Nephron (organoid): ENCODE data around the gene ALKBH1.

Experiments used
- H3K27ac Mint-ChIP-seq, 3 experiments: 2 replicates each; pipeline ENCODE4 v1.8.0; 2020; ENCODE audit warnings: mixed read lengths in 3 of 3, mild to moderate bottlenecking in 2 of 3, moderate library complexity in 1 of 3
- H3K27me3 Mint-ChIP-seq: 2 replicates; pipeline ENCODE4 v1.8.0; 2021; ENCODE audit warnings: low read depth, mild to moderate bottlenecking, moderate library complexity, mixed read lengths
- H3K36me3 Mint-ChIP-seq: 2 replicates; pipeline ENCODE4 v1.8.0; 2020; ENCODE audit warnings: low read depth, mixed read lengths
- H3K4me1 Mint-ChIP-seq: 2 replicates; pipeline ENCODE4 v1.8.0; 2020; ENCODE audit warnings: mixed read lengths
- H3K4me3 Mint-ChIP-seq, 3 experiments: 2 replicates each; pipeline ENCODE4 v1.8.0; 2020; ENCODE audit warnings: mild to moderate bottlenecking in 3 of 3, mixed read lengths in 3 of 3, moderate library complexity in 2 of 3
- H3K9me3 Mint-ChIP-seq: 2 replicates; pipeline ENCODE4 v1.8.0; 2020; ENCODE audit warnings: mixed read lengths
- TF ChIP-seq, protein P1 (sequence below), 3 experiments: fragments of 200-600 bp; sonication (generic); IDR thresholded peaks; one replicate each; pipeline ENCODE4 v1.5.0; 2021; ENCODE audit warnings: antibody characterized with exemption in 3 of 3; ENCODE audit not compliant: unreplicated experiment in 3 of 3

ALKBH1 gene

DNA sequence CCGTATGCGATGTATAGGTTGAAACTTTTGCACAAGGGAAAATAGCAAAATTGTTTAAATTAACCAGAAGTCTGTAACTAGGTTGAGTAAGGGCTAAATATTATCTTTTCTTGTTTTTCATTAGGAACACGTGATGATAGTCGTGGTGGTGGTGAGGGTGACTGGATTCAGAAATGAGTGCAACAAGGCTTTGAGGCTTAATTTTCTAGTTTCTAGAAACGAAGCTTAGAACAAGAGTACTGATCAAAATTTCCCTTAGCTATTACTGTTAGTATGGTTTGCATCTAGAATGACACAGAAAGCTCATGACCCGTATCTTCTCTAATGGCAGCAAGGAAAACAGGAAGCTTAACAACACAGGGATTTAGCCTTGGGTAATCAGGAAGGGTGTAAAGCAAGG lies 7.1 kb upstream of the ALKBH1 start:
- no peaks in the 10 kb centered on the region for H3K9me3 Mint-ChIP-seq
- H3K36me3 Mint-ChIP-seq: peaks cover 47% of the 10 kb centered on the region
- TF ChIP-seq, protein P1, sequence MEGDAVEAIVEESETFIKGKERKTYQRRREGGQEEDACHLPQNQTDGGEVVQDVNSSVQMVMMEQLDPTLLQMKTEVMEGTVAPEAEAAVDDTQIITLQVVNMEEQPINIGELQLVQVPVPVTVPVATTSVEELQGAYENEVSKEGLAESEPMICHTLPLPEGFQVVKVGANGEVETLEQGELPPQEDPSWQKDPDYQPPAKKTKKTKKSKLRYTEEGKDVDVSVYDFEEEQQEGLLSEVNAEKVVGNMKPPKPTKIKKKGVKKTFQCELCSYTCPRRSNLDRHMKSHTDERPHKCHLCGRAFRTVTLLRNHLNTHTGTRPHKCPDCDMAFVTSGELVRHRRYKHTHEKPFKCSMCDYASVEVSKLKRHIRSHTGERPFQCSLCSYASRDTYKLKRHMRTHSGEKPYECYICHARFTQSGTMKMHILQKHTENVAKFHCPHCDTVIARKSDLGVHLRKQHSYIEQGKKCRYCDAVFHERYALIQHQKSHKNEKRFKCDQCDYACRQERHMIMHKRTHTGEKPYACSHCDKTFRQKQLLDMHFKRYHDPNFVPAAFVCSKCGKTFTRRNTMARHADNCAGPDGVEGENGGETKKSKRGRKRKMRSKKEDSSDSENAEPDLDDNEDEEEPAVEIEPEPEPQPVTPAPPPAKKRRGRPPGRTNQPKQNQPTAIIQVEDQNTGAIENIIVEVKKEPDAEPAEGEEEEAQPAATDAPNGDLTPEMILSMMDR (IDR thresholded peaks at IDR 0.05; ENCODE audit: unreplicated experiment in 3 of 3): no peak
- peaks cover 7% of the 10 kb centered on the region for H3K4me1 Mint-ChIP-seq
- H3K4me3 Mint-ChIP-seq: no peak overlapping the region
- H3K27me3 Mint-ChIP-seq: no peaks in the 10 kb centered on the region
- no peak overlapping the region for H3K27ac Mint-ChIP-seq

- Mint-ChIP-seq H3K4me3 (peak overlapping the region; percentile 21 to 76 (median 43)), H3K36me3 (peaks cover 25% of the 10 kb centered on the region), H3K27ac (no peak overlapping the region), H3K4me1 (peaks cover 41% of the 10 kb centered on the region), H3K27me3 (no peaks in the 10 kb centered on the region), H3K9me3 (no peaks in the 10 kb centered on the region)
- TF ChIP-seq, protein P1 (IDR thresholded peaks at IDR 0.05; ENCODE audit: unreplicated experiment in 3 of 3): no peak
Observed at GRCh38 chr14:77710364-77710763, 2.5 kb upstream of the ALKBH1 start.

GRCh38 chr14:77709412-77709811 lies 1.6 kb upstream of the ALKBH1 start:
- H3K4me3 Mint-ChIP-seq: peak overlapping the region; percentile 90 to 98 (median 95)
- no peaks in the 10 kb centered on the region for H3K9me3 Mint-ChIP-seq
- H3K27ac Mint-ChIP-seq: no peak overlapping the region
- H3K27me3 Mint-ChIP-seq: no peaks in the 10 kb centered on the region
- TF ChIP-seq, protein P1 (IDR thresholded peaks at IDR 0.05; ENCODE audit: unreplicated experiment in 3 of 3): no peak
- peaks cover 20% of the 10 kb centered on the region for H3K36me3 Mint-ChIP-seq
- H3K4me1 Mint-ChIP-seq: peaks cover 41% of the 10 kb centered on the region

DNA sequence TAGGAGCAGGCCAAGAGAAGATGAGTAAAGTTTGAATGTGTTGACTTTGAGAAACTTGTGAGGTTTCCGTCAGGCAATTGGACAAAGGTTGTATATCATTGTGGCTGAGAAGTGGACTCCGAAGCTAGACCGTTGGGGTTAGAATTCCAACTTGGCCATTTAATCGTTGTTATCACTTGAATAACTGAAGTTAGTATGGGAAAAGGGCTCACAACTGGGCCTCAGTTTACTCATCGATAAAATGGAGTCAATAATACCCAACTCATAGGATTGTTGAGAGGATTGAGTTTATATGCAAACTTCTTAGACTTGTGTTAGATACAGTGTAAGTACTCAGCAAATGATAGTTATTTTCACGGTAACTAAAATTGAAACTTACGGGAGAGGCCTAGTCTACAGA lies 926 bp upstream of the ALKBH1 start:
- TF ChIP-seq, protein P1 (IDR thresholded peaks at IDR 0.05; ENCODE audit: unreplicated experiment in 3 of 3): no peak
- Mint-ChIP-seq H3K9me3 (no peaks in the 10 kb centered on the region), H3K36me3 (peaks cover 26% of the 10 kb centered on the region), H3K4me1 (peaks cover 41% of the 10 kb centered on the region), H3K4me3 (peak overlapping the region; percentile 90 to 98 (median 95)), H3K27me3 (no peaks in the 10 kb centered on the region), H3K27ac (peak overlapping the region; percentile 69 to 84 (median 82))

DNA sequence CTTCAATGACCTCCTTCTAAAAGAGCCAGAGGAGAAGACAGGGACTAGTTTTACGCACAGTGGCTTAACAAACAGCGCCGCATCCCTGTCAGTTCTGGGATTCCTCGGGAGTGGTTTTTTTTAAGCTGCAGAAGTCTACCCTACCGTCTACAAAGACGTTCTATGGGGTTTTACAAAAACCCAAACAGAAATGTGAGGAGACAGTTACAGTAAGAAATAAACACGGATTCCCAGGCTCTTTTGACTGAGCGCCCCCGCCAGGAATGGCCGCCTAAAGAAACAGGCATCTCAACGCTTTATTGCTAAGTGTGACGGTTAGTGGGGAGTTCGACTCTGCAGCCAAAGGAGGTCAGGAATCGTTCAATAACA lies 484 bp downstream of the ALKBH1 start:
- Mint-ChIP-seq H3K36me3 (peaks cover 17% of the 10 kb centered on the region), H3K9me3 (no peaks in the 10 kb centered on the region), H3K27me3 (no peaks in the 10 kb centered on the region), H3K27ac (peak overlapping the region; percentile 69 to 84 (median 82)), H3K4me1 (peaks cover 41% of the 10 kb centered on the region), H3K4me3 (peak overlapping the region; percentile 90 to 98 (median 95))
- TF ChIP-seq, protein P1 (IDR thresholded peaks at IDR 0.05; ENCODE audit: unreplicated experiment in 3 of 3): peak in 2 of 3 experiments; percentile 19 to 27

DNA sequence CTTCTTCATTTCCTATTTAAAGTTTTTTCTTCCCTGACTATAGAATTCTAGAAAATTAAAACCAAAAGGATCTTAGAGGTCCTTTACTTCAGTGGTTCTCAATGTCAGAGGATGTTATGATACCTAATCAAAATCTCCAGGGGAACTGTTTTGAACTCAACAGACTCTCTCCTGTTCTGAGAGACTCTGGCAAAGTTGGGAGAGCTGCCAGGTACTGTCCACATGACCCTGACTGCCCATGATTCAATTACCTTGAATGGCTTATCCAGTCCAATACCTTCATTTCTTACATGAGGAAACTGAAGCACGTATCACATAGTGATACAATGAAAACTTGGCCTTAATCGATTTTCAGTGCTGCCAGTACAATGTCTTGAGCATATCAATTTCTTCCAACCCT lies 16.6 kb downstream of the ALKBH1 start:
- H3K9me3 Mint-ChIP-seq: no peaks in the 10 kb centered on the region
- no peak overlapping the region for H3K4me3 Mint-ChIP-seq
- TF ChIP-seq, protein P1 (IDR thresholded peaks at IDR 0.05; ENCODE audit: unreplicated experiment in 3 of 3): no peak
- no peaks in the 10 kb centered on the region for H3K4me1 Mint-ChIP-seq
- no peaks in the 10 kb centered on the region for H3K27me3 Mint-ChIP-seq
- peaks cover 66% of the 10 kb centered on the region for H3K36me3 Mint-ChIP-seq
- H3K27ac Mint-ChIP-seq: no peak overlapping the region
